ENCODE data around the gene SLC25A43. TPM values are rescaled to one million over a fixed set of nuclear protein-coding genes. Genes with fewer than 3 reads are reported as not detected.

The SLC25A43 gene
- total and polyA plus RNA-seq, 2 of the 8 experiments (the other 6 are each of a cell fraction or from before 2014, with no cell fraction given): 3.1 to 5.8 TPM

DNA sequence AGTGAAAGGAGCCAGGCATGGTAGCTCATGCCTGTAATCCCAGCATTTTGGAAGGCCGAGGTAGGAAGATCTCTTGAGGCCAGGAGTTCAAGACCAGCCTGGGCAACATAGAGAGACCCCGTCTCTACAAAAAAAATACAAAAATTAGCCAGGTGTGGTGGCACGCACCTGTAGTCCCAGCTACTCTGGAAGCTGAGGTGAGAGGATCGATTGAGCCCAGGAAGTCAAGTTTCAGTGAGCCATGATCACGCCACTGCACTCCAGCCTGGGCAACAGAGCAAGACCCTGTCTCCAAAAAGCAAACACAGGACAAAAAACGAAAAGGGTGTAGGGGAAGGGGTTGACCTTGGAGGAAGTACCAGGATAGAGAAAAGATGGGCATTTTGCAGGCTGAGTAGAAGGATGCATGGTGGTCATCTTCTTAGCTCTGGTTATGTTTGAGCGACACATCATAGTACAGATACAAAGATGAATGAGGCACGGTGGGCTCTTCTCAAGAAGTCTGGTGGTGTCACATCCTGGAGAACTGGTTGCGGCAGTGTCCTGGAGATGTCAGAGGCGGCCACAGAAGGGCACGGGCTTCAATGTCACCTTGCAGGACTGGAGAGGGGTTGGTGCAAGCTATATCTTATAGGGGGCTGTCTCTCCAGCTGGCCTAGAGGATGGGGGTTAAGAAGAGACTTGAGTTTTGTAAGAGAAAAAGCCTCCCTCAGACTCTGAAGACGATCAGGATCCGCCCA is 101.1 kb downstream of the SLC25A43 start (continued):
- TF ChIP-seq, protein P1, sequence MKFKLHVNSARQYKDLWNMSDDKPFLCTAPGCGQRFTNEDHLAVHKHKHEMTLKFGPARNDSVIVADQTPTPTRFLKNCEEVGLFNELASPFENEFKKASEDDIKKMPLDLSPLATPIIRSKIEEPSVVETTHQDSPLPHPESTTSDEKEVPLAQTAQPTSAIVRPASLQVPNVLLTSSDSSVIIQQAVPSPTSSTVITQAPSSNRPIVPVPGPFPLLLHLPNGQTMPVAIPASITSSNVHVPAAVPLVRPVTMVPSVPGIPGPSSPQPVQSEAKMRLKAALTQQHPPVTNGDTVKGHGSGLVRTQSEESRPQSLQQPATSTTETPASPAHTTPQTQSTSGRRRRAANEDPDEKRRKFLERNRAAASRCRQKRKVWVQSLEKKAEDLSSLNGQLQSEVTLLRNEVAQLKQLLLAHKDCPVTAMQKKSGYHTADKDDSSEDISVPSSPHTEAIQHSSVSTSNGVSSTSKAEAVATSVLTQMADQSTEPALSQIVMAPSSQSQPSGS (IDR thresholded peaks at IDR 0.05; ENCODE audit: low read length): no peak
- TF ChIP-seq EP300 (IDR thresholded peaks at IDR 0.05; ENCODE audit: borderline replicate concordance in 1 of 2, low read depth in 2 of 2, low read length in 2 of 2): no peak
- TF ChIP-seq HDAC6 (IDR thresholded peaks at IDR 0.05; ENCODE audit: low read depth, low read length): no peak
- TF ChIP-seq CREB1 (IDR thresholded peaks at IDR 0.05): no peak
- TF ChIP-seq SIX5 (IDR thresholded peaks at IDR 0.05; ENCODE audit: low read depth, low read length): no peak
- TF ChIP-seq CHD1 (IDR thresholded peaks at IDR 0.05; ENCODE audit: low read depth, low read length): no peak
- TF ChIP-seq BRCA1 (IDR thresholded peaks at IDR 0.05; ENCODE audit: low read depth, low read length): no peak
- TF ChIP-seq CBX5 (IDR thresholded peaks at IDR 0.05; ENCODE audit: low read depth, low read length): no peak
- TF ChIP-seq SIRT6 (IDR thresholded peaks at IDR 0.05; ENCODE audit: low read length): no peak
- TF ChIP-seq BCL11A (IDR thresholded peaks at IDR 0.05; ENCODE audit: low read depth in 2 of 2, low read length in 2 of 2): no peak
